ENCODE data around the gene SERPINE2.

The SERPINE2 gene

GRCh38 chr2:223995569-223995968 is 43.5 kb downstream of the SERPINE2 start:
- Histone ChIP-seq H3K79me1 (ENCODE audit: low read depth, low read length) (no peaks in the 10 kb centered on the region), H4K8ac (ENCODE audit: low read depth, low read length) (no peak overlapping the region), H2AFZ (ENCODE audit: low read length) (no peak overlapping the region), H3K27me3 (ENCODE audit: control insufficient read depth in 3 of 3, insufficient read depth in 3 of 3, low read depth in 1 of 3, low read length in 3 of 3) (no peaks in the 10 kb centered on the region), H3K14ac (ENCODE audit: low read length) (no peak overlapping the region), H3K27ac (replicated peaks; ENCODE audit: low read length) (no peak overlapping the region), H3K23ac (ENCODE audit: low read depth, low read length, poor library complexity) (no peak overlapping the region), H3K4me3 (ENCODE audit: low read length in 2 of 2) (no peak overlapping the region), H3K9me3 (replicated peaks in 1 of 2; ENCODE audit: control insufficient read depth in 2 of 2, insufficient read depth in 1 of 2, low read depth in 1 of 2, low read length in 2 of 2) (no peaks in the 10 kb centered on the region), H2AK5ac (ENCODE audit: low read depth, low read length) (no peak overlapping the region), H2BK15ac (ENCODE audit: low read length) (no peak overlapping the region), H2BK12ac (ENCODE audit: low read length) (no peak overlapping the region), H2BK5ac (ENCODE audit: low read length) (no peak overlapping the region), H4K91ac (ENCODE audit: low read depth, low read length, poor library complexity) (no peak overlapping the region), H2BK120ac (ENCODE audit: low read depth, low read length) (no peak overlapping the region), H3K36me3 (replicated peaks in 1 of 2; ENCODE audit: control insufficient read depth in 2 of 2, insufficient read depth in 2 of 2, low read length in 2 of 2) (no peaks in the 10 kb centered on the region), H3K18ac (ENCODE audit: low read length) (no peak overlapping the region), H3K4ac (ENCODE audit: low read length) (no peak overlapping the region), H3K4me2 (ENCODE audit: insufficient read depth, low read length, poor library complexity, severe bottlenecking) (no peak overlapping the region), H3K9ac (ENCODE audit: low read depth, low read length, poor library complexity) (no peak overlapping the region), H3K4me1 (ENCODE audit: control insufficient read depth in 2 of 2, insufficient read depth in 1 of 2, low read depth in 1 of 2, low read length in 2 of 2) (peaks cover 5 to 8% of the 10 kb centered on the region in 2 donors)
- WGBS, 2 donors (ENCODE audit: extremely low coverage in 2 of 2, insufficient read length in 2 of 2, insufficient replicate concordance in 1 of 2) = no CpG with 5 or more reads among the region's 5 CpGs
- no peak for DNase-seq (ENCODE audit: low spot score)

GRCh38 chr2:223994562-223995162 is 44.4 kb downstream of the SERPINE2 start:
- Histone ChIP-seq H4K8ac (ENCODE audit: low read depth, low read length) (no peak overlapping the region), H2BK15ac (ENCODE audit: low read length) (no peak overlapping the region), H3K4me2 (ENCODE audit: insufficient read depth, low read length, poor library complexity, severe bottlenecking) (no peak overlapping the region), H2BK12ac (ENCODE audit: low read length) (no peak overlapping the region), H3K9me3 (replicated peaks in 1 of 2; ENCODE audit: control insufficient read depth in 2 of 2, insufficient read depth in 1 of 2, low read depth in 1 of 2, low read length in 2 of 2) (no peaks in the 10 kb centered on the region), H3K27me3 (ENCODE audit: control insufficient read depth in 3 of 3, insufficient read depth in 3 of 3, low read depth in 1 of 3, low read length in 3 of 3) (no peaks in the 10 kb centered on the region), H4K91ac (ENCODE audit: low read depth, low read length, poor library complexity) (no peak overlapping the region), H3K9ac (ENCODE audit: low read depth, low read length, poor library complexity) (no peak overlapping the region), H2AFZ (ENCODE audit: low read length) (no peak overlapping the region), H3K36me3 (replicated peaks in 1 of 2; ENCODE audit: control insufficient read depth in 2 of 2, insufficient read depth in 2 of 2, low read length in 2 of 2) (no peaks in the 10 kb centered on the region), H3K4me3 (ENCODE audit: low read length in 2 of 2) (no peak overlapping the region), H3K4me1 (ENCODE audit: control insufficient read depth in 2 of 2, insufficient read depth in 1 of 2, low read depth in 1 of 2, low read length in 2 of 2) (peaks cover 8% of the 10 kb centered on the region in 2 donors), H3K14ac (ENCODE audit: low read length) (no peak overlapping the region), H3K79me1 (ENCODE audit: low read depth, low read length) (no peaks in the 10 kb centered on the region), H2BK120ac (ENCODE audit: low read depth, low read length) (no peak overlapping the region), H3K23ac (ENCODE audit: low read depth, low read length, poor library complexity) (no peak overlapping the region), H3K18ac (ENCODE audit: low read length) (no peak overlapping the region), H3K4ac (ENCODE audit: low read length) (no peak overlapping the region), H2AK5ac (ENCODE audit: low read depth, low read length) (no peak overlapping the region), H2BK5ac (ENCODE audit: low read length) (no peak overlapping the region), H3K27ac (replicated peaks; ENCODE audit: low read length) (no peak overlapping the region)
- DNase-seq (ENCODE audit: low spot score) = no peak
- no CpG with 5 or more reads among the region's 4 CpGs for WGBS, 2 donors (ENCODE audit: extremely low coverage in 2 of 2, insufficient read length in 2 of 2, insufficient replicate concordance in 1 of 2)

GRCh38 chr2:223993634-223994232 is 45.4 kb downstream of the SERPINE2 start:
- H3K9ac ChIP-seq (ENCODE audit: low read depth, low read length, poor library complexity) = no peak overlapping the region
- no peak overlapping the region for H2BK15ac ChIP-seq (ENCODE audit: low read length)
- no peak overlapping the region for H4K8ac ChIP-seq (ENCODE audit: low read depth, low read length)
- no peak overlapping the region for H2BK5ac ChIP-seq (ENCODE audit: low read length)
- H2BK12ac ChIP-seq (ENCODE audit: low read length) = no peak overlapping the region
- H3K4me1 ChIP-seq (ENCODE audit: control insufficient read depth in 2 of 2, insufficient read depth in 1 of 2, low read depth in 1 of 2, low read length in 2 of 2) = peaks cover 8% of the 10 kb centered on the region in 2 donors
- no peaks in the 10 kb centered on the region for H3K27me3 ChIP-seq (ENCODE audit: control insufficient read depth in 3 of 3, insufficient read depth in 3 of 3, low read depth in 1 of 3, low read length in 3 of 3)
- H3K36me3 ChIP-seq (replicated peaks in 1 of 2; ENCODE audit: control insufficient read depth in 2 of 2, insufficient read depth in 2 of 2, low read length in 2 of 2) = no peaks in the 10 kb centered on the region
- no peak overlapping the region for H2AK5ac ChIP-seq (ENCODE audit: low read depth, low read length)
- peak; percentile 72 for DNase-seq (ENCODE audit: low spot score)
- H3K9me3 ChIP-seq (replicated peaks in 1 of 2; ENCODE audit: control insufficient read depth in 2 of 2, insufficient read depth in 1 of 2, low read depth in 1 of 2, low read length in 2 of 2) = no peaks in the 10 kb centered on the region
- H3K4me3 ChIP-seq (ENCODE audit: low read length in 2 of 2) = no peak overlapping the region
- no peak overlapping the region for H4K91ac ChIP-seq (ENCODE audit: low read depth, low read length, poor library complexity)
- H2AFZ ChIP-seq (ENCODE audit: low read length) = peak overlapping the region; percentile 53
- no peak overlapping the region for H2BK120ac ChIP-seq (ENCODE audit: low read depth, low read length)
- H3K4ac ChIP-seq (ENCODE audit: low read length) = no peak overlapping the region
- no peak overlapping the region for H3K27ac ChIP-seq (replicated peaks; ENCODE audit: low read length)
- no peak overlapping the region for H3K4me2 ChIP-seq (ENCODE audit: insufficient read depth, low read length, poor library complexity, severe bottlenecking)
- no peak overlapping the region for H3K23ac ChIP-seq (ENCODE audit: low read depth, low read length, poor library complexity)
- H3K79me1 ChIP-seq (ENCODE audit: low read depth, low read length) = no peaks in the 10 kb centered on the region
- H3K18ac ChIP-seq (ENCODE audit: low read length) = no peak overlapping the region
- no peak overlapping the region for H3K14ac ChIP-seq (ENCODE audit: low read length)
- WGBS, 2 donors (ENCODE audit: extremely low coverage in 2 of 2, insufficient read length in 2 of 2, insufficient replicate concordance in 1 of 2) = no CpG with 5 or more reads among the region's 5 CpGs

- Histone ChIP-seq H2AFZ (ENCODE audit: low read length) (no peak overlapping the region), H3K4me1 (ENCODE audit: control insufficient read depth in 2 of 2, insufficient read depth in 1 of 2, low read depth in 1 of 2, low read length in 2 of 2) (peaks cover 0 to 4% of the 10 kb centered on the region in 2 donors), H3K4ac (ENCODE audit: low read length) (no peak overlapping the region), H3K27ac (replicated peaks; ENCODE audit: low read length) (no peak overlapping the region), H3K9ac (ENCODE audit: low read depth, low read length, poor library complexity) (no peak overlapping the region), H2AK5ac (ENCODE audit: low read depth, low read length) (no peak overlapping the region), H2BK5ac (ENCODE audit: low read length) (no peak overlapping the region), H2BK12ac (ENCODE audit: low read length) (no peak overlapping the region), H2BK15ac (ENCODE audit: low read length) (no peak overlapping the region), H3K79me1 (ENCODE audit: low read depth, low read length) (no peaks in the 10 kb centered on the region), H3K9me3 (replicated peaks in 1 of 2; ENCODE audit: control insufficient read depth in 2 of 2, insufficient read depth in 1 of 2, low read depth in 1 of 2, low read length in 2 of 2) (no peaks in the 10 kb centered on the region), H3K23ac (ENCODE audit: low read depth, low read length, poor library complexity) (no peak overlapping the region), H3K4me2 (ENCODE audit: insufficient read depth, low read length, poor library complexity, severe bottlenecking) (no peak overlapping the region), H3K27me3 (ENCODE audit: control insufficient read depth in 3 of 3, insufficient read depth in 3 of 3, low read depth in 1 of 3, low read length in 3 of 3) (no peaks in the 10 kb centered on the region), H4K8ac (ENCODE audit: low read depth, low read length) (no peak overlapping the region), H4K91ac (ENCODE audit: low read depth, low read length, poor library complexity) (no peak overlapping the region), H2BK120ac (ENCODE audit: low read depth, low read length) (no peak overlapping the region), H3K14ac (ENCODE audit: low read length) (no peak overlapping the region), H3K36me3 (replicated peaks in 1 of 2; ENCODE audit: control insufficient read depth in 2 of 2, insufficient read depth in 2 of 2, low read length in 2 of 2) (no peaks in the 10 kb centered on the region), H3K18ac (ENCODE audit: low read length) (no peak overlapping the region), H3K4me3 (ENCODE audit: low read length in 2 of 2) (no peak overlapping the region)
- WGBS, 2 donors (ENCODE audit: extremely low coverage in 2 of 2, insufficient read length in 2 of 2, insufficient replicate concordance in 1 of 2) = no CpG with 5 or more reads among the region's 12 CpGs
- no peak for DNase-seq (ENCODE audit: low spot score)
These were observed 47.5 kb downstream of the SERPINE2 start for GRCh38 chr2:223991611-223992010.
